IMR-90 (cell line): ENCODE measurements around the gene OR5A2. TPM values are rescaled to one million over a fixed set of nuclear protein-coding genes. Genes with fewer than 3 reads are reported as not detected.

Source experiments
- ATAC-seq: fragments of 200-7000 bp; cut with Tn5 transposase; 2 replicates; pipeline ENCODE4 v1.9.1; 2020; ENCODE audit warnings: low read depth, mild to moderate bottlenecking, moderate library complexity
- BruUV-seq: library from RNA; stranded (reverse); fragments of 400-500 nt; replicated peaks from 2 replicates; lab custom pipeline; 2021; lab: Mats Ljungman, UMichigan
- CTCF ChIA-PET: fragments of 300-600 bp; formaldehyde crosslinking; extraction: SDS; loops from one replicate; lab custom pipeline; 2021; ENCODE audit warnings: antibody characterized with exemption; lab: Yijun Ruan, JAX
- POLR2A ChIA-PET: fragments of 300-600 bp; sonication (Branson Sonifier 250); formaldehyde crosslinking; loops from one replicate; lab custom pipeline; 2022; ENCODE audit warnings: antibody characterized with exemption; ENCODE audit not compliant: unreplicated experiment; lab: Charles Lee
- DNase-seq: peaks from one replicate; pipeline ENCODE4 v3.0.0; 2013
- H2AFZ ChIP-seq: replicated peaks from 2 replicates; pipeline ENCODE3; 2013; ENCODE audit warnings: low read length, mild to moderate bottlenecking; ENCODE audit not compliant: poor library complexity
- H2AK5ac ChIP-seq: 2 replicates; pipeline ENCODE4 v1.6.1; 2013; ENCODE audit warnings: low read depth, low read length, inconsistent platforms
- H2AK9ac ChIP-seq: replicated peaks from 2 replicates; pipeline ENCODE3; 2013; ENCODE audit warnings: mild to moderate bottlenecking, low read depth, low read length, moderate library complexity; ENCODE audit not compliant: poor library complexity
- H2BK120ac ChIP-seq: 2 replicates; pipeline ENCODE4 v1.6.1; 2013; ENCODE audit warnings: low read depth, low read length, inconsistent platforms
- H2BK15ac ChIP-seq: 3 replicates; pipeline ENCODE4 v1.6.1; 2013; ENCODE audit warnings: low read depth, low read length, inconsistent platforms
- H2BK20ac ChIP-seq: 2 replicates; pipeline ENCODE4 v1.6.1; 2013; ENCODE audit warnings: low read depth, mild to moderate bottlenecking, inconsistent platforms, low read length, moderate library complexity
- H2BK5ac ChIP-seq: 2 replicates; pipeline ENCODE4 v1.6.1; 2013; ENCODE audit warnings: mild to moderate bottlenecking, low read depth, low read length, inconsistent platforms; ENCODE audit not compliant: poor library complexity, severe bottlenecking
- H3K14ac ChIP-seq: replicated peaks from 2 replicates; pipeline ENCODE4 v1.6.1; 2013; ENCODE audit warnings: low read depth, low read length, inconsistent platforms
- H3K18ac ChIP-seq: 2 replicates; pipeline ENCODE4 v1.6.1; 2013; ENCODE audit warnings: low read depth, low read length, control low read depth
- H3K23ac ChIP-seq: 2 replicates; pipeline ENCODE4 v1.6.1; 2013; ENCODE audit warnings: low read depth, low read length, inconsistent platforms
- H3K27ac ChIP-seq: 2 replicates; pipeline ENCODE4 v1.5.1; 2013; ENCODE audit warnings: mild to moderate bottlenecking, control low read depth, low read length; ENCODE audit not compliant: insufficient read depth
- H3K27me3 ChIP-seq: 2 replicates; pipeline ENCODE4 v1.6.1; 2013; ENCODE audit warnings: low read length; ENCODE audit not compliant: control insufficient read depth, insufficient read depth
- H3K36me3 ChIP-seq: 2 replicates; pipeline ENCODE4 v1.6.1; 2013; ENCODE audit warnings: low read length, mixed read lengths; ENCODE audit not compliant: control insufficient read depth, insufficient read depth
- H3K4ac ChIP-seq: 2 replicates; pipeline ENCODE4 v1.6.1; 2013; ENCODE audit warnings: low read depth, low read length, inconsistent platforms
- H3K4me1 ChIP-seq: 2 replicates; pipeline ENCODE4 v1.6.1; 2013; ENCODE audit warnings: low read length, mixed read lengths; ENCODE audit not compliant: control insufficient read depth, insufficient read depth
- H3K4me2 ChIP-seq: 2 replicates; pipeline ENCODE4 v1.6.1; 2013; ENCODE audit warnings: low read depth, mild to moderate bottlenecking, control low read depth, low read length, moderate library complexity
- H3K4me3 ChIP-seq: 2 replicates; pipeline ENCODE4 v1.5.1; 2013; ENCODE audit warnings: low read depth, mild to moderate bottlenecking, control low read depth, low read length, moderate library complexity; ENCODE audit not compliant: insufficient read depth
- H3K56ac ChIP-seq: 2 replicates; pipeline ENCODE4 v1.6.1; 2013; ENCODE audit warnings: low read length, inconsistent platforms; ENCODE audit not compliant: insufficient read depth; ENCODE audit errors: extremely low read depth
- H3K79me1 ChIP-seq, 2 experiments: 2 replicates each; pipeline ENCODE4 v1.6.1; 2013; ENCODE audit warnings: low read length in 2 of 2, inconsistent platforms in 1 of 2, low read depth in 1 of 2
- H3K9ac ChIP-seq: 2 replicates; pipeline ENCODE4 v1.6.1; 2013; ENCODE audit warnings: low read depth, low read length, control low read depth
- H3K9me1 ChIP-seq: 2 replicates; pipeline ENCODE4 v1.6.1; 2013; ENCODE audit warnings: low read length, inconsistent platforms; ENCODE audit not compliant: insufficient read depth
- H3K9me3 ChIP-seq: 2 replicates; pipeline ENCODE4 v1.6.1; 2013; ENCODE audit warnings: low read length; ENCODE audit not compliant: control insufficient read depth, insufficient read depth
- H4K20me1 ChIP-seq: 2 replicates; pipeline ENCODE4 v1.6.1; 2013; ENCODE audit warnings: low read length, inconsistent platforms; ENCODE audit not compliant: insufficient read depth
- H4K5ac ChIP-seq: 2 replicates; pipeline ENCODE4 v1.6.1; 2013; ENCODE audit warnings: mild to moderate bottlenecking, low read depth, low read length, control low read depth
- H4K8ac ChIP-seq, 2 experiments: 2 replicates each; pipeline ENCODE4 v1.6.1; 2013; ENCODE audit warnings: low read depth in 2 of 2, low read length in 2 of 2, control low read depth in 1 of 2, inconsistent platforms in 1 of 2
- H4K91ac ChIP-seq: 2 replicates; pipeline ENCODE4 v1.6.1; 2013; ENCODE audit warnings: low read depth, low read length, inconsistent platforms; ENCODE audit not compliant: insufficient read depth
- BHLHE40 ChIP-seq: fragments of 150-350 bp; IDR thresholded peaks from 2 replicates; pipeline ENCODE4 v1.6.1; 2016; ENCODE audit warnings: mild to moderate bottlenecking, low read depth, low read length
- CEBPB ChIP-seq: IDR thresholded peaks from 2 replicates; pipeline ENCODE4 v1.6.1; 2012; ENCODE audit warnings: low read depth, low read length, improper control_type of control experiment
- CHD1 ChIP-seq: IDR thresholded peaks from 2 replicates; pipeline ENCODE4 v1.6.1; 2012; ENCODE audit warnings: low read depth, low read length, improper control_type of control experiment
- FOS ChIP-seq: fragments of 150-350 bp; IDR thresholded peaks from 2 replicates; pipeline ENCODE4 v1.6.1; 2016; ENCODE audit warnings: low read depth, low read length
- MAFK ChIP-seq: IDR thresholded peaks from 2 replicates; pipeline ENCODE4 v1.6.1; 2012; ENCODE audit warnings: low read depth, low read length, improper control_type of control experiment
- MAZ ChIP-seq: IDR thresholded peaks from 2 replicates; pipeline ENCODE4 v1.6.1; 2012; ENCODE audit warnings: low read depth, mild to moderate bottlenecking, low read length, improper control_type of control experiment, moderate library complexity, borderline replicate concordance
- MXI1 ChIP-seq: IDR thresholded peaks from 2 replicates; pipeline ENCODE4 v1.6.1; 2012; ENCODE audit warnings: low read depth, mild to moderate bottlenecking, low read length, moderate library complexity, borderline replicate concordance
- NFE2L2 ChIP-seq: fragments of 150-350 bp; IDR thresholded peaks from 2 replicates; pipeline ENCODE4 v1.6.1; 2016; ENCODE audit warnings: low read depth, mild to moderate bottlenecking, low read length
- POLR2A ChIP-seq: IDR thresholded peaks from 2 replicates; pipeline ENCODE4 v1.6.1; 2012; ENCODE audit warnings: mild to moderate bottlenecking, low read depth, low read length
- RAD21 ChIP-seq: IDR thresholded peaks from 2 replicates; pipeline ENCODE4 v1.6.1; 2012; ENCODE audit warnings: low read length, improper control_type of control experiment
- RCOR1 ChIP-seq: IDR thresholded peaks from 2 replicates; pipeline ENCODE4 v1.6.1; 2012; ENCODE audit warnings: mild to moderate bottlenecking, low read length, improper control_type of control experiment; ENCODE audit not compliant: insufficient replicate concordance
- RFX5 ChIP-seq: IDR thresholded peaks from 2 replicates; pipeline ENCODE4 v1.8.0; 2012; ENCODE audit warnings: low read depth, mild to moderate bottlenecking, low read length, moderate library complexity
- SMC3 ChIP-seq: fragments of 150-350 bp; IDR thresholded peaks from 2 replicates; pipeline ENCODE4 v1.6.1; 2016; ENCODE audit warnings: low read depth, mild to moderate bottlenecking, antibody characterized with exemption, low read length, moderate library complexity
- WGBS, 2 experiments: methylation state at CpG; one replicate each; pipeline versions ENCODE4 v1.1.5 to v1.1.7; 2013; ENCODE audit warnings: missing lambda C conversion rate in 2 of 2; ENCODE audit not compliant: insufficient read length in 1 of 2; ENCODE audit errors: extremely low coverage in 2 of 2; 5-methylcytosine and 5-hydroxymethylcytosine counted together
- dilution Hi-C: fragments of 300-500 bp; cut with HindIII; formaldehyde crosslinking; loops from one replicate; pipeline ENCODE4 v1.14.3; 2018; ENCODE audit warnings: low sequenced_read_pairs; ENCODE audit not compliant: unreplicated experiment
- in situ Hi-C: fragments of 300-500 bp; cut with MboI; formaldehyde crosslinking; loops from 3 replicates; pipeline ENCODE4 v1.14.3; 2019; ENCODE audit warnings: low sequenced_read_pairs, inconsistent platforms, mixed read lengths
- intact Hi-C: fragments of 100-400 bp; cut with micrococcal nuclease; formaldehyde crosslinking; loops from 2 replicates; pipeline ENCODE4 v1.10.0; 2022
- polyA plus RNA-seq, 3 experiments: library from polyadenylated mRNA; depleted of rRNA; stranded (reverse); fragments of >200 nt; gene quantifications; 2 replicates each; pipeline ENCODE4 v1.2.3, GENCODE V29; 2012; ENCODE audit warnings: low replicate concordance in 1 of 3
- total RNA-seq: library from RNA; depleted of rRNA; stranded (reverse); fragments of >200 nt; gene quantifications from 2 replicates; pipeline ENCODE4 v1.2.3, GENCODE V29; 2012
- TF ChIP-seq, protein P1 (sequence below): fragments of 150-350 bp; IDR thresholded peaks from 2 replicates; pipeline ENCODE4 v1.6.1; 2016; ENCODE audit warnings: low read depth, mild to moderate bottlenecking, low read length, moderate library complexity, borderline replicate concordance
- TF ChIP-seq, protein P2 (sequence below): conservative IDR thresholded peaks from 2 replicates; pipeline ENCODE4 v1.5.1; 2012; ENCODE audit warnings: mild to moderate bottlenecking, low read depth, low read length, improper control_type of control experiment
- TF ChIP-seq, protein P3 (sequence below): fragments of 150-350 bp; IDR thresholded peaks from 2 replicates; pipeline ENCODE4 v1.6.1; 2017; ENCODE audit warnings: mild to moderate bottlenecking, antibody characterized with exemption, low read length, low read depth

OR5A2 gene
- total and polyA plus RNA-seq, 2 of the 4 experiments (the other 2 are of a cell fraction): not detected

DNA sequence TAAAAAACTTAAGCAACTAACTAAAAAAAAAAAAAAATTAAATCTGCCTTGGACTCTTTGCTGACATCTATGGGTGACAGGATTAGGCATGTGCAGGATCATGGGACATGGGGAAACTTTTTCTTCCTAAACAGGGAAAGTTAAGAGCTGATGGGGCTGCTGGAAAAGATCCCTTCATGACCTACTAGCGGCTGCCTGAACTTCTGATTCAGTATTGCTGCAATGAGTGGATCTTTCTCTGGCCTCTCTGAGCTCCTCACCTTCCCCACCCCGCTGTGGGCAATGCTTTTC is 25.0 kb downstream of the OR5A2 start:
- no peaks in the 10 kb centered on the region for H3K9me1 ChIP-seq
- no peak overlapping the region for H4K91ac ChIP-seq
- no peak overlapping the region for H2AK9ac ChIP-seq
- H2AFZ ChIP-seq: no peak overlapping the region
- BruUV-seq: no TSS peak
- DNase-seq (no peak), ATAC-seq (no peak)
- no peak overlapping the region for H2BK15ac ChIP-seq
- in situ Hi-C loops (no loop called here), intact Hi-C loops (no loop called here), dilution Hi-C loops (no loop called here)
- H3K23ac ChIP-seq: no peak overlapping the region
- no peak overlapping the region for H2BK5ac ChIP-seq
- WGBS, 2 experiments: no CpG with 5 or more reads among the region's 2 CpGs
- no peak overlapping the region for H3K4ac ChIP-seq
- no peaks in the 10 kb centered on the region for H3K27me3 ChIP-seq
- H3K79me1 ChIP-seq: no peaks in the 10 kb centered on the region
- no peak overlapping the region for H3K56ac ChIP-seq
- POLR2A ChIA-PET: no interaction called here
- no peaks in the 10 kb centered on the region for H3K4me1 ChIP-seq
- no peak overlapping the region for H3K14ac ChIP-seq
- no peak overlapping the region for H4K5ac ChIP-seq
- no peak overlapping the region for H2BK20ac ChIP-seq
- H3K18ac ChIP-seq: no peak overlapping the region
- H3K9me3 ChIP-seq: no peaks in the 10 kb centered on the region
- no peak overlapping the region for H3K27ac ChIP-seq
- H3K9ac ChIP-seq: no peak overlapping the region
- H4K20me1 ChIP-seq: no peaks in the 10 kb centered on the region
- H3K4me3 ChIP-seq: no peak overlapping the region
- TF ChIP-seq, protein P1, sequence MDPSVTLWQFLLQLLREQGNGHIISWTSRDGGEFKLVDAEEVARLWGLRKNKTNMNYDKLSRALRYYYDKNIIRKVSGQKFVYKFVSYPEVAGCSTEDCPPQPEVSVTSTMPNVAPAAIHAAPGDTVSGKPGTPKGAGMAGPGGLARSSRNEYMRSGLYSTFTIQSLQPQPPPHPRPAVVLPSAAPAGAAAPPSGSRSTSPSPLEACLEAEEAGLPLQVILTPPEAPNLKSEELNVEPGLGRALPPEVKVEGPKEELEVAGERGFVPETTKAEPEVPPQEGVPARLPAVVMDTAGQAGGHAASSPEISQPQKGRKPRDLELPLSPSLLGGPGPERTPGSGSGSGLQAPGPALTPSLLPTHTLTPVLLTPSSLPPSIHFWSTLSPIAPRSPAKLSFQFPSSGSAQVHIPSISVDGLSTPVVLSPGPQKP: no peak
- no peak for TF ChIP-seq POLR2A
- TF ChIP-seq BHLHE40: no peak
- TF ChIP-seq, protein P2, sequence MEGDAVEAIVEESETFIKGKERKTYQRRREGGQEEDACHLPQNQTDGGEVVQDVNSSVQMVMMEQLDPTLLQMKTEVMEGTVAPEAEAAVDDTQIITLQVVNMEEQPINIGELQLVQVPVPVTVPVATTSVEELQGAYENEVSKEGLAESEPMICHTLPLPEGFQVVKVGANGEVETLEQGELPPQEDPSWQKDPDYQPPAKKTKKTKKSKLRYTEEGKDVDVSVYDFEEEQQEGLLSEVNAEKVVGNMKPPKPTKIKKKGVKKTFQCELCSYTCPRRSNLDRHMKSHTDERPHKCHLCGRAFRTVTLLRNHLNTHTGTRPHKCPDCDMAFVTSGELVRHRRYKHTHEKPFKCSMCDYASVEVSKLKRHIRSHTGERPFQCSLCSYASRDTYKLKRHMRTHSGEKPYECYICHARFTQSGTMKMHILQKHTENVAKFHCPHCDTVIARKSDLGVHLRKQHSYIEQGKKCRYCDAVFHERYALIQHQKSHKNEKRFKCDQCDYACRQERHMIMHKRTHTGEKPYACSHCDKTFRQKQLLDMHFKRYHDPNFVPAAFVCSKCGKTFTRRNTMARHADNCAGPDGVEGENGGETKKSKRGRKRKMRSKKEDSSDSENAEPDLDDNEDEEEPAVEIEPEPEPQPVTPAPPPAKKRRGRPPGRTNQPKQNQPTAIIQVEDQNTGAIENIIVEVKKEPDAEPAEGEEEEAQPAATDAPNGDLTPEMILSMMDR: no peak
- TF ChIP-seq MAFK: no peak
- TF ChIP-seq RAD21: no peak
- no peak for TF ChIP-seq MAZ
- TF ChIP-seq RFX5: no peak
- TF ChIP-seq NFE2L2: no peak
- no peak for TF ChIP-seq CEBPB
- TF ChIP-seq, protein P3, sequence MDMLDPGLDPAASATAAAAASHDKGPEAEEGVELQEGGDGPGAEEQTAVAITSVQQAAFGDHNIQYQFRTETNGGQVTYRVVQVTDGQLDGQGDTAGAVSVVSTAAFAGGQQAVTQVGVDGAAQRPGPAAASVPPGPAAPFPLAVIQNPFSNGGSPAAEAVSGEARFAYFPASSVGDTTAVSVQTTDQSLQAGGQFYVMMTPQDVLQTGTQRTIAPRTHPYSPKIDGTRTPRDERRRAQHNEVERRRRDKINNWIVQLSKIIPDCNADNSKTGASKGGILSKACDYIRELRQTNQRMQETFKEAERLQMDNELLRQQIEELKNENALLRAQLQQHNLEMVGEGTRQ: no peak
- no peak for TF ChIP-seq SMC3
- no peak for TF ChIP-seq FOS
- TF ChIP-seq MXI1: no peak
- TF ChIP-seq RCOR1: no peak
- TF ChIP-seq CHD1: no peak
- no peak overlapping the region for H2BK120ac ChIP-seq
- H3K36me3 ChIP-seq: no peaks in the 10 kb centered on the region
- no peak overlapping the region for H2AK5ac ChIP-seq
- no peak overlapping the region for H3K4me2 ChIP-seq
- no peak overlapping the region for H4K8ac ChIP-seq
- CTCF ChIA-PET: interaction anchor here (0.7 kb wide), 1 partner anchor 15 kb away, joined by 3 read pairs; no protein-coding TSS in a partner anchor
